ENCODE results near the gene GALNT9.

- TF ChIP-seq CTCF (IDR thresholded peaks at IDR 0.05) (no peak), EP300 (IDR thresholded peaks at IDR 0.05) (no peak)
These were observed 44.7 kb upstream of the GALNT9 start for GRCh38 chr12:132373901-132374611.

All from tibial nerve (tissue), 4 donors.